Measurements from ENCODE around the gene ADAM12. TPM values are rescaled to one million over a fixed set of nuclear protein-coding genes. Genes with fewer than 3 reads are reported as not detected.

The ADAM12 gene
- polyA plus RNA-seq, 1 donor from 2014 or later: 0.09 TPM

GRCh38 chr10:126400641-126401040 is 12.4 kb upstream of the ADAM12 start:
- Histone ChIP-seq H3K4me3 (ENCODE audit: low read length) (no peak overlapping the region), H3K36me3 (ENCODE audit: insufficient read depth, low read length) (no peaks in the 10 kb centered on the region), H3K4me2 (ENCODE audit: low read length) (no peak overlapping the region), H3K9ac (ENCODE audit: low read length) (no peak overlapping the region), H2AFZ (ENCODE audit: low read depth, low read length) (no peak overlapping the region), H3F3A (ENCODE audit: insufficient read depth, low read length, poor library complexity, severe bottlenecking) (no peaks in the 10 kb centered on the region), H3K79me2 (replicated peaks; ENCODE audit: insufficient read depth, low read length) (no peaks in the 10 kb centered on the region), H3K9me3 (ENCODE audit: low read length) (no peaks in the 10 kb centered on the region), H3K27ac (ENCODE audit: low read length) (no peak overlapping the region), H4K20me1 (ENCODE audit: insufficient read depth) (no peaks in the 10 kb centered on the region), H3K9me2 (ENCODE audit: insufficient read depth, low read length) (no peaks in the 10 kb centered on the region), H3K27me3 (ENCODE audit: insufficient read depth, low read depth, low read length) (no peaks in the 10 kb centered on the region)
- TF ChIP-seq REST (IDR thresholded peaks at IDR 0.05; ENCODE audit: borderline replicate concordance) (no peak), CTCF (IDR thresholded peaks at IDR 0.05; ENCODE audit: poor library complexity, severe bottlenecking) (no peak), TAF1 (IDR thresholded peaks at IDR 0.05; ENCODE audit: low read depth) (no peak), SMC3 (conservative IDR thresholded peaks at IDR 0.05; ENCODE audit: poor library complexity) (no peak), EP300 (conservative IDR thresholded peaks at IDR 0.05; ENCODE audit: poor library complexity, severe bottlenecking) (no peak), MXI1 (conservative IDR thresholded peaks at IDR 0.05; ENCODE audit: poor library complexity, severe bottlenecking) (no peak)

- Histone ChIP-seq H3F3A (ENCODE audit: insufficient read depth, low read length, poor library complexity, severe bottlenecking) (no peaks in the 10 kb centered on the region), H3K27me3 (ENCODE audit: insufficient read depth, low read depth, low read length) (no peaks in the 10 kb centered on the region), H3K79me2 (replicated peaks; ENCODE audit: insufficient read depth, low read length) (no peaks in the 10 kb centered on the region), H4K20me1 (ENCODE audit: insufficient read depth) (no peaks in the 10 kb centered on the region), H3K9ac (ENCODE audit: low read length) (no peak overlapping the region), H3K4me2 (ENCODE audit: low read length) (no peak overlapping the region), H3K27ac (ENCODE audit: low read length) (no peak overlapping the region), H3K36me3 (ENCODE audit: insufficient read depth, low read length) (no peaks in the 10 kb centered on the region), H3K4me3 (ENCODE audit: low read length) (no peak overlapping the region), H3K9me2 (ENCODE audit: insufficient read depth, low read length) (no peaks in the 10 kb centered on the region), H3K9me3 (ENCODE audit: low read length) (no peaks in the 10 kb centered on the region), H2AFZ (ENCODE audit: low read depth, low read length) (no peak overlapping the region)
- TF ChIP-seq EP300 (conservative IDR thresholded peaks at IDR 0.05; ENCODE audit: poor library complexity, severe bottlenecking): no peak
- no peak for TF ChIP-seq SMC3 (conservative IDR thresholded peaks at IDR 0.05; ENCODE audit: poor library complexity)
- no peak for TF ChIP-seq MXI1 (conservative IDR thresholded peaks at IDR 0.05; ENCODE audit: poor library complexity, severe bottlenecking)
- TF ChIP-seq REST (IDR thresholded peaks at IDR 0.05; ENCODE audit: borderline replicate concordance): no peak
- TF ChIP-seq POLR2AphosphoS5 (IDR thresholded peaks at IDR 0.05): no peak
- no peak for TF ChIP-seq CTCF (IDR thresholded peaks at IDR 0.05; ENCODE audit: poor library complexity, severe bottlenecking)
- TF ChIP-seq EZH2 (IDR thresholded peaks at IDR 0.05; ENCODE audit: borderline replicate concordance, insufficient read depth, low read length, poor library complexity, severe bottlenecking): no peak
- no peak for TF ChIP-seq TAF1 (IDR thresholded peaks at IDR 0.05; ENCODE audit: low read depth)
- TF ChIP-seq RAD21 (conservative IDR thresholded peaks at IDR 0.05): no peak
These were observed 10.6 kb upstream of the ADAM12 start for GRCh38 chr10:126398924-126399323.
